HG03354 (cell line): ENCODE measurements around the gene KCNH4.
"Not testable (repeated sequence)": the region's sequence is repeated elsewhere in the genome, so short reads cannot be mapped to it uniquely, and the experiment has no call there.

Experiments used
- ATAC-seq: cut with Tn5 transposase; IDR thresholded peaks from one replicate; pipeline ENCODE4 v1.9.1; 2021; ENCODE audit warnings: mild to moderate bottlenecking; ENCODE audit not compliant: unreplicated experiment, poor library complexity, severe bottlenecking

The KCNH4 gene

DNA sequence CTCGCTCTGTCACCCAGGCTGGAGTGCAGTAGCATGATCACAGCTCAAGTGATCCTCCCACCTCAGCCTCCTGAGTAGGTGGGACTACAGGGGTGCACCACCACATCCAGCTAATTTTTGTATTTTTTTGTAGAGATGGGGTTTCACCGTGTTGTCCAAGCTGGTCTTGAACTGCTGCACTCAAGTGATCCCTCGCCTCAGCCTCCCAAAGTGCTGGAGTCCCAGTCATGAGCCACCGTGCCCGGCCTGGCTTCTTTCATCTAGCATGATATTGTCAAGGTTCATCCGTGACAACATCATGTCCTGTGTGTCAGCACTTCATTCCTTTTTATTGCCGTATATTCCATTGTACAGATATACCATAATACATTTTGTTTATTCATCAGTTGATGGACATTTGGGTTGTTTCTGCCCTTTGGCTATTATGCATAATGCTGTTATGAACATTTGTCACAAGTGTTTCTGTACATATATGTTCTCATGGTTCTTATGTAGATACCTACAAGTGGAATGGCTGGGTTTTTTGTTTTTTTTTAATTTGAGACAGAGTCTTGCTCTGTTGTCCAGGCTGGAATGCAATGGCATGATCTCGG, 16.7 kb upstream of the KCNH4 start:
- ATAC-seq, result no peak

- peak; percentile 95 for ATAC-seq
Measured at GRCh38 chr17:42193969-42194899, 13.3 kb upstream of the KCNH4 start, which contains the start of gene GHDC. Gene GHDC (minus strand): TSS chr17:42194494. CDS start chr17:42193581, 913 bp downstream.

DNA sequence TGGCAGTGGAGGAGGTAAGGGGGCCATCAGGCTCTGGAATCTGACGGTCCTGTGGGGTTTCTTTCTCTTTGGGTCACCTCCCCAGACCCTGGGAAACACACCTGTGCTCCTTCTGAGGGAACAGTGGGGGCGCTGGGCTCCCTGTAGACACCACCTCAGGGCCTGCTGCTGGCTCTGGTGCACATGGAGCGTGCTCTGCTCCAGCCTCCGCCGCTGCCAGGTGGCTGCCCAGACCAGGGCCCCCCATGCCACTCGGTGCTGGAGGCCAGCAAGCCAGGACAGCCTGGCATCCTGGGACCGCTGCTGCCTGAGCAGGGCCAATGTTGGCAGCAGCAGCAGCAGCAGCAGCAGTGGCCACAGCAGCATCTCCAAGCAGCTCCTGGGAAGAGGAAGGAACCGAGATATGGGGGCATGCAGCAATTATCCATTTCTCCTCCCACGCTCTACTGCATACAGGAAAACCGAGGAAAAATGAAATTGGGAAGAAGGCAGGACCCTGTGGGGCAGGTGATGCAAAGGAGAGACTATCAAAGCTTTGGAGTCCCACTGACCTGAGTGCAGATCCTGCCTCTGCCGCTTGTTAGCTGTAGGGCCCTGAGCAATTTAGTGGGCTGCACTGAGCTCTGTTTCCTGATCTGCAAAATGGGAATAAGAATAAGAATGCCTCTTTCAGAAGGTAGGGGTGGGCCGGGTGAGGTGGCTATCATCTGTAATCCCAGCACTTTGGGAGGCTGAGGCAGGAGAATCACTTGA, 12.4 kb upstream of the KCNH4 start:
- no peak for ATAC-seq

DNA sequence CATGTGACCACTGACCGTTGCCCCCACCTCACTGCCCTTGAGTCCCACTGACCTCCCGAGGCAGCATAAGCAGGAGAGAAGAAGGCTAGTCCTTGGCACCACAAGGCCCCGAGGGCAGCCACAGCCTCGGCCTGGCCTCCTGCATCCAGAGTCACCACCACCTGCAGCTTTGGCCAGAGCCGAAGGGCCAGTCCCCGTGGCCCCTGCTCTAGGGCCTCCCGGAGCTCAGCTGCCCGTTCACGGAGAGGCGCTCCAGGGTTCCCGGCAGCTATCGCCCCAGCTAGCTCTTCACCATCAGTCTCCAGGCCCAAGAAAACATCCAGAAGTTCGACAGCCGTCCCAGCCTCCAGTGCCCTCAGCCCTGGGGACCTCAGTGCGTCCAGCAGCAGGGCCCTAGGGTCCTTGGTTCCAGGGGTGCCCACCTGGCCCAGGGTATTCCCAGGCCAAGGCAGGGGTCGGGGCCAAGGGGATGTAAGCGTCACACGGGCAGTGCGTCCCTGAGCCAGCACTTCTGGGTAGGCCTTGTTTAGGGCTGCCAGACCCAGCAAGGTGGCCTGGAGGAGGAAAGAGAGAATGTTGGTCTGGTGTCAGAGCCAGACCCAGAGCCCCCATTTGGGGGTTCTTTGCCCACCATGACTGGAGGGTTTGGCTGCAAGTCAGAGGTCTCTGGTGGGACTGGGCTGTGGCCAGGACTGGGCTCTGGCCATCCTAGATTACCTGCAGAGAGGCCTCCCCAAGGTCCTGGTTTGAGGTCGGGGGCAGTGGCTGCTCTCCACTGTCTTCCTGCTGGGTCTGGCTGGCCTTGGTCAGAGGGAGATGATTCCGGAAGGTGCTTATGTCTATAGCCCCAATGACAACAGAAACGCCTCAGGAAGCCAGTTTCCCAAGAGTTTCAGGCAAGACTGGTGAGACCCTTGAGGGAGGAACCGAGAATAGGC, 11.5 kb upstream of the KCNH4 start:
- ATAC-seq, result no peak

DNA sequence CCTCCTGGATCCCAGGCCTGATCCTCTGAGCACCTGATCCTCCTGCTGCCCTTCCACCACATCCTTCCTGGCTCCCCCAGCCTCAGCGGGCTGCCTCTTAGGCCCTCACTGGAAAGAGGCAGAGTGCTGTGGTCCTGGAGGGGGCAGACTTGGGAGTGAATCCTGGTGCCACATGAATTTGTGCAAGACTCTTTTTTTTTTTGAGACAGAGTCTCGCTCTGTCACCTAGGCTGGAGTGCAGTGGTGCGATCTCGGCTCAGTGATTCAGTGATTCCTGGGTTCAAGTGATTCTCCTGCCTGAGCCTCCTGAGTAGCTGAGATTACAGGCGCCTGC, 10.3 kb upstream of the KCNH4 start:
- ATAC-seq, result no peak

DNA sequence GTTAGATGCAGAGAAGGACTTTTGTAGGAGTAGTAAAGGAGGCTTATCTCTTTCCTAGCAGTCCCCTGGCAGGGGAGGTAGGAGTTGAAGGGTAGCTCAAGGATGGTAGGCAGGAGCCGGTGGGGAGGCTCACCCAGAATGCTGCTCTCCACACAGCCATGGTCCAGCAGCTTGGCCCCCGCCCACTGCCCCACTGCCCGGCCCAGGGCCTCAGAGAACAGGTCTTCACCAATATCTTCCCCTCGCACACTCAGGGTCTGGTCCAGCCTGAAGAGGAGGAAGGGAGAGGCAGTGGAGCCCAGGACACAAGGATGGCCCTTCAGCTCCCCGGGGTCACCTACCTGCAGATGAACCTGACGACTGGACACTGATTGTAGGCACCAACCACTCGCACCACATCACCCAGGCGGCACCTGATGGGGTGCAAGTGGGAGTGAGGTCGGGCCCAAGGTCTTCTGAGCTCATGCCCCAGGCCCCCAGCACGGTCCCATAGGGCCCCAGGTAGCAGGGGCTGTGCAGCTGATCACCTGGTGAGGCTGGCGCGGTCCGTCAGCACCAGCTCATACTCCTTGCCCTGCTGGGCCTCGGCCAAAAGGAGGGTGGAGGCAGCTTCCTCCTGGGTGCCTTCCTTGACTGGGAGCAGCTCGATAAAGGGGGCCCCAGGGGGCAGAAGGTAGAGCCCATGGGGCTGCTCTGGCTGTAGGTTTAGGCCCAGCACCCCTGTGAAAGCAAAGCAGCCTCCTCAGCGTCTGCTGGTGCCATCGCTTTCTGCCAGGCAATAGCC, 9.7 kb upstream of the KCNH4 start:
- no peak for ATAC-seq

- no peak for ATAC-seq
Measured at GRCh38 chr17:42189651-42189965, 8.7 kb upstream of the KCNH4 start.

DNA sequence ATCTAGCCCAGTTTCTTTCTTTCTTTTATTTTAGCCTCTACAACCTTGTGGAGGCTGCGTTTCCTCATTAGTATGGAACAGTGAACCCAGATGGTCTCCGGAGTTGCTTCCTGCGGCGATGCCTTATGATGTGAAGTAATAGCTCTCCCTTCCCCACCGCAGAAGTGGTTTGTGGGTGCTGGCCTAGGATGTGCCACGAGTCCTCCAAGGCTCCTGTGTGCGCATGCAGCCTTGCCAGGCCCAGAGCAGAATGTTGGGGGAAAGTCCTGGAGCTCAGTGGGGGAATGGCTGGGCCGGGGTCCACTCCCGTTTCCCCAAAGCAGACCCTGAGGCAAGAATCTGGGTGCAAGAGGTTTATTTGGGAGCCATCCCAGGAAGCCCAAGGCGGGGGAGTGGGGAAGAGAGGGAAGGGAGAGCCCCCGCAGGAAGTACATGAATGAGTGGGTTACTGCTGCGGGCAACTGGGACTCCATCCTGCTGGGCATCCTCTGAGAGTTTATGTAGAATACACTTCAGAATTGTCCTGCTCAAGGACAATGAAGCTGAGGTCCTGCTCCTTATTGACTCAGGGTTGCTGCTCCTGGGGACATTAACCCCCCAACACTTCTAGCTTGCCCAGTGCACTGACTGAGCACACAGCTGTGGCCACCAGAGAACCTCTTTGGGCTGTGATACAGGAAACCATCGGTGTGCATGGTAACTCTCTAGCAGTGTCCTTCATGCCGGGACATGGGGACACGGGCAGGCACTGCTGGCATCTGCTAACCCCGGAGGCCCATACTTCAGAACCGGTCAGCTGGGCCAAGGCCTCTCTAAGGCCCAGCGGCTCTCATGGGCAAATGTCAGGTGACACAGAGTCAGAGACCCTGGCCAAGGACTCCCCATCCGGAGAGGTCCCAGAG, 8.1 kb upstream of the KCNH4 start:
- no peak for ATAC-seq

- no peak for ATAC-seq
Measured at GRCh38 chr17:42187833-42188232, 6.9 kb upstream of the KCNH4 start.

GRCh38 chr17:42186191-42186590, 5.2 kb upstream of the KCNH4 start:
- not testable (repeated sequence) for ATAC-seq

DNA sequence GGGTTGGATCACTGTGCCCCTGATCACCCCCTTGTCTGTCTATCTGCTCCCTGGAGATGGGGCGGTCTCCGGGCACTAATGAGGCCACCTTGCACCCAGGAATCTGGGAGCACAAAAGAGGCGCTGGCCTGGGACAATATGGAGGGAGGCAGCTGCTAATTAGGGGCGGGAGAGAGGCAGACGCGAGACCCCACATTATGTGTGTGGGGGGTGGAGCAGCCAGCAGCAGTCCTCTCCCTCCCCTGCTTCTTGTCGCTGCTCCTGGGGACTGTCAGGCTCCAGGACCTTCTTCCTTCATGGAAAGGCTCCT, 4.6 kb upstream of the KCNH4 start:
- no peak for ATAC-seq

DNA sequence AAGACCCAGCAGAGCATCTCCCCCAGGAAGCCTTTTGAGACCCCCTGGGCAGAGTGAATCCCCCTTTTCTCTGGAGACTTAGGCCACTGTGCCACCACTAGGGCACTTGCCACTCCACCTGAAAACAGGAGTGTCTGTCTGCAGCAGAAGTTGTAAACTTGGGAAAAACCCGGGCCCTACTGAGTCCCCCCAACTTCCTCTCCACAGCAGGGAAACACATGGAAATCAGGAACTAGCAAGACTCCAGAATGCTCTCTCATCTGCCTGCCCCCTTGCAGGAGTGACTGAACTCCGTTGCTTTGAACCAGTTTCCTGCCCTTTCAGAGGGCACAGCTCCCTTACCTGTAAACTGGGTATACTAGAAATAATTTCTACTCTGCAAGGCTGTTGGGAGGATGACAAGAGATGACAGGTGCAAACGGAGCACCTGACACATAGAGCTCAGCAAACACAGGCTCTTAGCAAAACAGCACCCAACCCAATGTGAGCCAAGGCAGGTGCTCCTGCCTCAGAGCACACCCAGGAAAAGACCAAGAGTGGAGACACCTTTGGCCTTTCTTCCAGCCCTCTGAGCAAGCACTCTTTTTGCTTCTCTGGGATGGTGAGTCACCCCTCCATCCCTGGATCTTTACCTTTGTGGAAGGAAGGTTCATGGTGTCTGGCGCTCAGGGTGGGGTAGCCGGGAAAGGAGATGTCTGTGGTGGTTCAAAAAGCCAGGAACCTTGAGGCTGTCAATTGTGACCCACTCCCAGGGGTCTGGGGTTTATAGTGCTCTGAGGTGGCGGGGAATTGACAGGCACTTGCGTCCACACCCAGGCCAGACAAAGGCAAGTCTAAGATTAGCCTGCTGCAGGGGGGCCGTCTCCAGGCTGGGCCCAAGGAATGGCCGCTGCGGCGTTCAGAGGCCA, 4.0 kb upstream of the KCNH4 start, which contains the start of gene HCRT:
Gene HCRT (minus strand): TSS at position 740 of the 908 bp plus-strand sequence. CDS start 87 bp downstream, at position 653.
- ATAC-seq, result no peak

DNA sequence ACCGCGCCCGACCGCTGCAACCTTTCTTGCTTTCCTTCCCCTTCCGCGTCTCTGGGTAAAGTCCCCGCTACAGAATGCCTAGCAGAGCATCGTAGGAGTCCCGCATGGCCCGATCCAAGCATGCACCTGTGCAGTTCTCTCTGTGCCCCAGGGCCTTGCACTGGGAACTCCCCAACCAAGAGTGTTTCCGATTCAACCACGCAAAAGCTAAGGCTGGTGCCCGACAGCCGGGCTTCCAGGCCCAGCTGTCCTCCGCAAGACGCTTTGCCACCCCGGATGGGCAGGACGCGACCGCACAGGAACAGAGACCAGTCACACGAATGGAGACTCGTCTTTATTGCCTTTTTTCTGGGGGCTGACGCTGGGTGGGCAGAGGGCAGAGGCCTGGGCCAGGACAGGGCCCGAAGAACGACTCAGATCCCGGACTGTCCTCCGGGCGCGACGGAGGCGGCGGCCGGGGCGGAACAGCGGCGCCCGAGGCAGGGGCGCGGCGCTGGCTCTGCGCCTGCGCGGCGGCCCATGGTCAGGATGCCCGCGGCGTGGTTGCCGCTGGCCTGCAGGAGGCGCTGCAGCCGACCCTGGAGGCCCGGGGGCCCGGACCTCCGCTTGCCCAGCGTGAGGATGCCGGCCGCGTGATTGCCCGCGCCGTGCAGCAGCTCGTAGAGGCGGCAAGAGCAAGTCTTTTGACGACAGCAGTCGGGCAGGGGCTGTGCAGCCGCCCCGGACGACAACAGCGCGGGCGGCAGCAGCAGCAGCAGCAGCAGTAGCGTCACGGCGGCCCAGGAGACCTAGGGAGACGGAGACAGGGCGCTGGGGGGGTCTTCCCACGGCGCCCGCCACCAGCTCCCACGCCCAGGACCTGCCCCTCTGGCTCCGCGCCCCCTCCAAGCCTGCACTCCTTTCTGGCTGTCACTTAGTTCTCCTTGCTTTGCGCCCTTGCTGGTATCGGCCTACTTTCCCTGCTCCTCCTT, 3.1 kb upstream of the KCNH4 start:
- ATAC-seq, result no peak

GRCh38 chr17:42182927-42183734, 2.2 kb upstream of the KCNH4 start:
- ATAC-seq, result no peak

DNA sequence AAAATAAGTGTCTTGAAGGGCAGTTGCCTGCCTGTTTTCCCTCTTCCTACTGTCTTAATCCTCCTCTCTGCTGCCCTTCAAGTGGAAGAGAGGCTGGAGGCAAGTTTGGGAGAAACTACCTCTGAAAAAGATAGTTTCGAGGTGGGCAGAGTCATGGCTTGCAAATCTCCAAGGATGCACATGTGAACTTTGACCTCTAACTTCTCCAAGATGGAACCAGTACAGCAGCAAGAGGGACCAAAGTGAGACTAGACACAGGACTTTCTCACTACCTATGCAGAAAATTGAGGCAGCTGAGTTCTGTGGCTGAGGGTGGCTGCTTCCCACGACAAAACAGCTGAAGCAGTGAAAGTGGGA, 887 bp upstream of the KCNH4 start:
- no peak for ATAC-seq
